Activated T-cell treated with anti-CD3 and anti-CD28 coated beads, Interleukin-2, amount 50 U/mL, for 24 hours (primary cell): ENCODE results near the gene TRAF7.
"Not testable (repeated sequence)": the region's sequence is repeated elsewhere in the genome, so short reads cannot be mapped to it uniquely, and the experiment has no call there.

Experiments used
- DNase-seq: peaks from one replicate; pipeline ENCODE4 v3.0.0-alpha.2; 2020
- H3K27ac Mint-ChIP-seq: 2 replicates; pipeline ENCODE4 v1.8.0; 2020; ENCODE audit warnings: mild to moderate bottlenecking, mixed read lengths
- H3K27me3 Mint-ChIP-seq: 2 replicates; pipeline ENCODE4 v1.8.0; 2020; ENCODE audit warnings: mixed read lengths
- H3K36me3 Mint-ChIP-seq: 2 replicates; pipeline ENCODE4 v1.8.0; 2020; ENCODE audit warnings: low read depth, mixed read lengths
- H3K4me1 Mint-ChIP-seq: 2 replicates; pipeline ENCODE4 v1.8.0; 2020; ENCODE audit warnings: low read depth, mixed read lengths
- H3K4me3 Mint-ChIP-seq: 2 replicates; pipeline ENCODE4 v1.8.0; 2020; ENCODE audit warnings: mild to moderate bottlenecking, moderate library complexity, mixed read lengths
- H3K9me3 Mint-ChIP-seq: 2 replicates; pipeline ENCODE4 v1.8.0; 2020; ENCODE audit warnings: mixed read lengths

TRAF7 gene

DNA sequence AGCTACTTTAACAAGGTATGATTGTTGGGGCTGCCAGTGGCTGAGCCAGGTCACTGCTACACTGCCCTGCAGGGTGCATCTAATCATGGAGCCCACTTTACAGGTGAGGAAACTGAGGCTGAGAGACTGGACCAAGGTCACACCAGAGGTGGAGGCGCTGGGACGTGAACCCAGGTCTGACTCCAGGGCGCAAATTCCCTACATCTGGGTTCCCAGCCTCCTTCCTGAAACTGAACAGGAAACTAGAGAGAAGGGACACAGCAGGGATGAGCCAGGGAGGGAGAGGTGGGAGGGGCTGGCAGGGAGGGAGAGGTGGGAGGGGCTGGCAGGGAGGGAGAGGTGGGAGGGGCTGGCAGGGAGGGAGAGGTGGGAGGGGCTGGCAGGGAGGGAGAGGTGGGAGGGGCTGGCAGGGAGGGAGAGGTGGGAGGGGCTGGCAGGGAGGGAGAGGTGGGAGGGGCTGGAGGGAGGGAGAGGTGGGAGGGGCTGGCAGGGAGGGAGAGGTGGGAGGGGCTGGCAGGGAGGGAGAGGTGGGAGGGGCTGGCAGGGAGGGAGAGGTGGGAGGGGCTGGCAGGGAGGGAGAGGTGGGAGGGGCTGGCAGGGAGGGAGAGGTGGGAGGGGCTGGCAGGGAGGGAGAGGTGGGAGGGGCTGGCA, 27.8 kb upstream of the TRAF7 start:
- H3K9me3 Mint-ChIP-seq, DNase-seq, H3K27me3 Mint-ChIP-seq, H3K4me3 Mint-ChIP-seq, H3K27ac Mint-ChIP-seq, H3K36me3 Mint-ChIP-seq: not testable (repeated sequence)
- H3K4me1 Mint-ChIP-seq = peaks cover 25% of the 10 kb centered on the region

DNA sequence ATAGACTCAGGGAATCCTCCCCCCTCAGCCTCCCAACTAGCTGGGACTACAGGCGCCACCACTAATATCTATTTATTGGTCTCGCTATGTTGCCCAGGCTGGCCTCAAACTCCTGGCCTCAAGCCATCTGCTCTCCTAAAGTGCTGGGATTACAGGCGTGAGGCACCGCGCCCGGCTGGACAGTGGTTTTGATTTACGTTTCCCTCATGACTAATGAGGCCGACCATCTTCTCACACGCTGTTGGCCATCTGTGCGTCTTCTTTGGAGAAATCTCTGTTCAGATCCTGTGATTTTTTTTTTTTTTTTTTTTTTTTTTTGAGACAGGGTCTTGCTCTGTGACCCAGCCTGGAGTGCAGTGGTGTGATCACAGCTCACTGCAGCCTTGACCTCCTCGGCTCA, 26.3 kb upstream of the TRAF7 start:
- not testable (repeated sequence) for H3K27ac Mint-ChIP-seq, H3K36me3 Mint-ChIP-seq, H3K27me3 Mint-ChIP-seq, H3K4me3 Mint-ChIP-seq, DNase-seq, H3K9me3 Mint-ChIP-seq
- peaks cover 25% of the 10 kb centered on the region for H3K4me1 Mint-ChIP-seq

DNA sequence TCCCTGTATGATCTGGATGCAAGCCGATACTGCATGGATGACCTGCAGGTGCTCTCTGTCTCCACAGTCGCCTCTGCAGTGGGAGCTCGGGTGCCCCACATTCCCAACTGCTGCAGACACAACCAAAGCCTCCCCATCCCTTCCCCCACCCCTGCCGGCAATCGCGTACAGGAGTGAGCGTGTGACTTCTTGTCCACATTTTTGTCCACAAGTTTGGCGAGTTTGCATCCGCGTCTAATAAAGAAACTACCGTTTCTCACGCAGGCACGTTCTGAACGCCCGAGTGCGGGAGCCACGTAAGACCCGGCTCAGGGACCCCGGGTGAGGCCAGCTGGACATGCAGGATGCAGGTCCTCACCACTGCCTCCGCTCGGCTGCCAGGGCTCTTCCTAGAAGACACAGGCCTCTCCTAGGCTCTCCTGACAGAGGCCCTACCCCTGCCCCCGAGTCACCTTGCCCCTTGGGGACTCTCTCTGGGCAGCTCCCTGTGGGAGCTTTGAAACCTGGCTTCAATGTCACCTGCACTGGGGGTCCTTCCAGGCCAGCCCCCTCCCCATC, 25.6 kb upstream of the TRAF7 start:
- not testable (repeated sequence) for DNase-seq, H3K27me3 Mint-ChIP-seq, H3K36me3 Mint-ChIP-seq, H3K4me3 Mint-ChIP-seq, H3K9me3 Mint-ChIP-seq
- Mint-ChIP-seq H3K27ac (peak overlapping the region; percentile 55), H3K4me1 (peaks cover 26% of the 10 kb centered on the region)

DNA sequence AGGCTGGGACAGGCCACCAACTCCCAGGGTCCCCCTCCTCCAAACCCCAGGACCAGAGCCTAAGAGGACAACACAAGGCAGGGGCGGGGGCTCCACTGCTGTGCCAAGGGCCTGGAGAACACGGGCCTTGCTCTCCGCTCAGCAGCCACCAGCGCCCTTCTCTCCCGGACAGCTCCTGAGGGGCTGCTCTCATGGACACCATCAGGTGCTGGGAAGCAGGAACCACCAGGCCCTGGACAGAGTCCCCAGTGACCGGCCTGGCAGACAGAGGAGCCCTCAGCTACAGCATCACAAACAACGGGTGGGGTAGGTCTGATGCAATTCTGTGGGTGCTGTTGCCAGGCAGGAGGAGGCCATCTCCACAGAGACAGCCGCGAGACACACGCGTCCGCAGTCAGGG, 21.8 kb upstream of the TRAF7 start:
- not testable (repeated sequence) for H3K9me3 Mint-ChIP-seq, H3K27me3 Mint-ChIP-seq, DNase-seq, H3K36me3 Mint-ChIP-seq, H3K4me3 Mint-ChIP-seq, H3K27ac Mint-ChIP-seq
- peaks cover 10% of the 10 kb centered on the region for H3K4me1 Mint-ChIP-seq

DNA sequence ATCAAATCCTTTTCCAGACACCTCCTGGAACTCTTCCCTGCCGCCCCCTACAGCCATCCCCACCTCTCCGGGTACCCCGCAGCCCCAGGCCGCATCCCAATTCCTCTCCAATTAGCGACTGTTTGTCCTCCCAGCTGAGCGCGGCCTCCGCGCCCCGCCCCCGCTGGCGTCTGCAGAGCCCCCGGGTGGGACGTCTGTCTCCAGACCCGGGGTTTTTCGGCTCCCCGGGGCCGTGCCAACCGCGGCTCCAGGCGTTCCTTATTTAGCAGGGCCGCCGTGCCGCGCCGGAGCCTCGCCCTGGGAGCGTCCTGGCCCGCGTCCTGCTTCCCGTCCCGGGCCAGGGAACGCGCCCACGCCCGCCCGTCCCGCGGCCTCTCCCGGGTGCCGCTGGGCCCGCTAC, 20.5 kb upstream of the TRAF7 start:
- H3K9me3 Mint-ChIP-seq, H3K27ac Mint-ChIP-seq, H3K36me3 Mint-ChIP-seq, H3K27me3 Mint-ChIP-seq: not testable (repeated sequence)
- H3K4me1 Mint-ChIP-seq = peaks cover 10% of the 10 kb centered on the region
- H3K4me3 Mint-ChIP-seq = peak overlapping the region; percentile 83
- DNase-seq = peak; percentile 54

DNA sequence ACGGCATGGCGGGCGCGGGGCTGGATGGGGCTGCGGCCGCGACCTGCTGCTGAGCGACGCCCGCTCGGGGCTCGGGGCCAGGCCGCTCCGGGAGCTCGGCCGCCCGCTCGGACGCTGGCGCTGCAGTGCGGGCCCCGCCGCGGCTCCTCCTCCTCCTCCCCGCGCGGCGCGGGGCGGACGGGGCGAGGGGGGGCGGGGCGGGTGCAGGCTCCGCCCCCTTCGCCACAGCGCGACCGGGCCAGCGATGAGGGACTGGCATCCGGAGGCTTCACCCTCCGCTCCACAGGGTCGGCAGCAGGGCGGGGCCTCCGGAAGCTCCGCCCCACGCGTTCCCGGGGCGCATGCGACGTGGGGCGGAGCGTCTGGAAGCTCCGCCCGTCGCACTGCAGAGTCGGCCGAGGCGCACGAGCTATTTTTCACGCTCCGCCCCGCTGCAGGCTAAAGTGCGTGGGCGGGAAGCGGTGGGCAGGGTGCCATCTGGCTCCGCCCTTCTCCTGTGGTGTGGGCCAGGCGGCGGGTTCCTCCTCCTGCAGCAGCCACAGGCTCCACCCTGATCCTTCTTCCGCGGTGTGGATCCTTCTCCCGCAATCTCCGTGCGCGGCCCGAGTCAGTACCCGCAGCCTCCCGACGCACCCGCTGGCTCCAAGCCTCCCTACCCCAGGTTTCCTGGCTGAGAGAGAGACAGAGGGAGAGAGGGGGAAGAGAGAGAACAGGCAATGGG, 19.7 kb upstream of the TRAF7 start, which contains the start of gene PKD1:
Gene PKD1 (minus strand): TSS at position 129 of the 721 bp plus-strand sequence. CDS start 209 bp downstream, outside the sequence.
- peak; percentile 99 for DNase-seq
- H3K27ac Mint-ChIP-seq = peak within 1 kb of the TSS; percentile 93
- not testable (repeated sequence) for H3K9me3 Mint-ChIP-seq, H3K36me3 Mint-ChIP-seq, H3K27me3 Mint-ChIP-seq
- H3K4me1 Mint-ChIP-seq = peaks cover 13% of the 10 kb centered on the region
- peak within 1 kb of the TSS; percentile 83 for H3K4me3 Mint-ChIP-seq

DNA sequence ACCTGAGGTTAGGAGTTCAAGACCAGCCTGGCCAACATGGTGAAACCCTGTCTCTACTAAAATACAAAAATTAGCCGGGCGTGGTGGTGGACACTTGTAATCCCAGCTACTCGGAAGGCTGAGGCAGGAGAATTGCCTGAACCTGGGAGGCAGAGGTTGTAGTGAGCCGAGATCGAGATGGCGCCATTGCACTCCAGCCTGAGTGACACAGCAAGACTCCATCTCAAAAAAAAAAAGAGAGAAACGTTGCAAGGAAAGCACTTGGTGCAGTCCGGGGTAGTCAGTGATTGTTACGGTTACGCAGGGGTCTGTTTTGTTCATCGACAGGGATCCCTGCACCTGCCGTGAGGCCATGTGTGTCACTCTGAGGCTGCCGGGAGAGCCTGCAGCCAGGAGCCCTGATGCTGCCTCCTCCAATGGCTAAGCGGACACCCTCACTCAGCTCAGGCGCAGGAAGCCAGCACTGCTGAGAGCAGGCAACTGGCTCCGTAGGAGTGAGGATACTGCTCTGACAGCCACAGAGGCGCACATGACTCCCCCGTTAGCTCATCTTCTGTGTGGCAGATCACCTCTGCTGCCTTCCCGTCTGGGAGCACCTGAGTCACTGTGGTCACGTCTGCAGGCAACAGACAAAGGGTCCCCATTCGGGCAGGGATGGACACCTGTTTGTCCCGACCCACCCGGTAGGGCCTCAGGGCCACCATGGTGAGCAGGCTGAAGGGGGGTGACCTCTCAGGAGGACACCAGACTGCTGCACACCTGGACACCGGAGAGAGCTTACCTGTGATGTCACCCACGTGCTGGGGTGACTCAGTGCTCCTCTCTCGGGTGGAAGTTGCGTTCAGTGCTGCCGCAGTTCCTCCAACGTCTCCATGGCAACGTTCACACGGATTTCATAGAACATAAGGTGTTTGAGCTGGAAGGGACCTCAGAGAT, 12.4 kb upstream of the TRAF7 start:
- no peaks in the 10 kb centered on the region for H3K36me3 Mint-ChIP-seq
- DNase-seq = no peak
- peaks cover 4% of the 10 kb centered on the region for H3K4me1 Mint-ChIP-seq
- no peak overlapping the region for H3K27ac Mint-ChIP-seq
- no peaks in the 10 kb centered on the region for H3K27me3 Mint-ChIP-seq
- H3K4me3 Mint-ChIP-seq = no peak overlapping the region
- no peaks in the 10 kb centered on the region for H3K9me3 Mint-ChIP-seq

DNA sequence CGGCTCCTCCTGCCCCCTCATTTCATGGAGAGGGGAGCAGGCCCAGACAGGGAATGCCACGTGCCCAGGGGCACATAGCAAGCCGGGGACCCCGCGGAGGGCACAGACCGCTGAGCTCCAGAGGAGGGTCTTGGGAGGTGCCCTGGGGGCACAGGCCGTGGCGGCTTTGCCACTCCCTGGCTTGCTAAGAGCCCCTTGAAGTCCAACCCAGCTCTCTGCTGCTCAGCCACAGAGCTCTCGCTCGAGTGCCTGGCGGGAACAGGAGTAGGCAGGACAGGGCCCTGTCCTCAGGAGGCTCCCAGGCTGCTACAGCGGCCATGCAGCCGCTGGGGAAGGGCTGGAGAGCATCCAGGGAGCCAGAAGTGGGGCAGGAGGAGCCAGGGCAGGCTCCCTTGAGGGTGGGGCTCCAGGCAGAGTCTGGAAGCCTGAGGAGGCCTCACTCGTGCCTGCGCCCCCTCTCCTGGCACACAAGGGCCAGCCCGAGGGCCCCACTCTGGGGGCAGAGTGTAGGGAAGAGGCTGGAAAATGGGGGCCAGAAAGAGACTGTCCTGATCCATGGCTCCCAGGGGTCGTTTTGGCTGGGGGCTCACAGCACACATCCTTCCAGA, 11.6 kb upstream of the TRAF7 start:
- Mint-ChIP-seq H3K36me3 (no peaks in the 10 kb centered on the region), H3K4me1 (peaks cover 4% of the 10 kb centered on the region), H3K27me3 (no peaks in the 10 kb centered on the region), H3K4me3 (no peak overlapping the region), H3K27ac (no peak overlapping the region), H3K9me3 (no peaks in the 10 kb centered on the region)
- DNase-seq = no peak

DNA sequence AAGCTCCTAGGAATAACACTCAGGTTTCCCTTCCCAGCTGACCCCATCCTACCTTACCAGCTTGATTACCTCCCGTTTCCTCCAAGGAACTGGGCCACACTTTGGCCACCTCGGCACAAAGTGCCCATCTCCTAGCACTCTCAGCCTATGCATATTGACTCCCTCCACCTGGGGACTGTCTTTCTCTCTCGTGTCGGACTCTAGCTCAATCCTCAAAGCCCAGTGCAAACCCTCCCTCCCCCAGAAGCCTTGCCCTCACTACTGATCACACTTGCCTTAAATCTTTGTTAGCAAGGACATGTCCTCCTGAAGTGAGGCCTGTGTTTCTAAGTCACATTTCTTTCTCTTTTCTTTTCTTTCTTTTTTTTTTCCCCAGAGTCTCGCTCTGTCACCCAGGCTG, 9.7 kb upstream of the TRAF7 start:
- H3K9me3 Mint-ChIP-seq = no peaks in the 10 kb centered on the region
- H3K27ac Mint-ChIP-seq = no peak overlapping the region
- no peak overlapping the region for H3K4me3 Mint-ChIP-seq
- H3K4me1 Mint-ChIP-seq = peaks cover 11% of the 10 kb centered on the region
- H3K27me3 Mint-ChIP-seq = no peaks in the 10 kb centered on the region
- no peak for DNase-seq
- H3K36me3 Mint-ChIP-seq = no peaks in the 10 kb centered on the region

DNA sequence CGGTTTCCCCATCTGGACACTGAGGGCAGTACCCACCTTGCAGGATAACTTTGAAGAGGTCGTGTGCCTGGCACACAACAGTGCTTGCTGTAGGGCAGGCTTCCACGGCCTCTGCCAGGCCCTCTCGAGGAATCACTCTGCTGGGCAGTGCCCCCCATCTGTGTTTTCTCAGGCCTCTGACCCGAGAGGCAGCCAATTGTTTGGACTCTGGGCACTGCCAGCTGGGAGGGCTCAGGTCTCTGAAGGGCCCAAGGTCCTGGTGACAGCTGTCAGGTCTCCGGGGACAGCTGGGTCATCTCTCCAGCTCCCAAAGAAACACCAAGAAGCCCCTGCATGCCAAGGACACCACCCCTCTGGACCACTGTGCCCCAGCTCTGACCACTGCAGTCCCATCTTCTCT, 8.2 kb upstream of the TRAF7 start:
- Mint-ChIP-seq H3K36me3 (peaks cover 15% of the 10 kb centered on the region), H3K27me3 (no peaks in the 10 kb centered on the region), H3K9me3 (no peaks in the 10 kb centered on the region), H3K4me3 (no peak overlapping the region), H3K27ac (peak overlapping the region; percentile 20), H3K4me1 (peaks cover 23% of the 10 kb centered on the region)
- DNase-seq = no peak

DNA sequence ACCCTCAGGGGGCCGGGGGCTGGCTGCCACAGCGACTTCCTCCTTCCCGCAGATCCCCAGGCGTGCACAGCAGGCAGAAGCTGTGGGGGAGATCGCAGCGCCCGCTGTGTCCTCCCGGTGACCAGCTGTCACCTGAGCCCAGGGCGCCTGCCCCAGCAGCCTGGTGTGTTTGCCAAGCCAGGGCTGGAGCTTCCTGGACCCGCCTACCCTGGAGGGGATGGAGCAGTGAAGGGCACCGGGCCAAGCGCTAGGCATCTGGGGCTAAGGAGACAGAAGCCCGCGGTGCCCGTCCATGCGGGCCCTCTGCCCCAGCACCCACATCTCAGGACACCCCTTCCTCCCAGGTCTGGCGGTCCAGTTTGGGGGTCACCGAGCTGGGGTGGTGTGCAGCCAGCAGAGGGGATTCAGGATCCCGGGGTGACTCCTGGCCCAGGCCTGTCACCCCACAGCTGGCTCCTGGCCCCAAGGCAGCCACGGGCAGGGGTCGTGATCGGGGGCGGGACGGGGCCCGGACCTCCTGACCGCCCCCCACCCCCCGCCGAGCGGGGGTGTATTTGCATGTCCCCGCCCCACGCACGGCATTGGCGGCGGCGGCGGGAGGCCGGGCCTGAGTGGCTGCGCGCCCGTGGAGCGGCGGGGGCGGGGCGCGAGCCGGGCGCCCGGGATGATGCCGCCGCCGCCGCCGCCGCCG, 7.5 kb upstream of the TRAF7 start, which contains the start of gene RAB26:
Gene RAB26 (plus strand): TSS at position 645 of the 691 bp plus-strand sequence. CDS start 159 bp downstream, outside the sequence.
- Mint-ChIP-seq H3K27me3 (no peaks in the 10 kb centered on the region), H3K4me1 (peaks cover 24% of the 10 kb centered on the region), H3K27ac (peak within 1 kb of the TSS; percentile 69), H3K4me3 (peak within 1 kb of the TSS; percentile 51), H3K9me3 (no peaks in the 10 kb centered on the region), H3K36me3 (peaks cover 22% of the 10 kb centered on the region)
- peak; percentile 73 for DNase-seq

DNA sequence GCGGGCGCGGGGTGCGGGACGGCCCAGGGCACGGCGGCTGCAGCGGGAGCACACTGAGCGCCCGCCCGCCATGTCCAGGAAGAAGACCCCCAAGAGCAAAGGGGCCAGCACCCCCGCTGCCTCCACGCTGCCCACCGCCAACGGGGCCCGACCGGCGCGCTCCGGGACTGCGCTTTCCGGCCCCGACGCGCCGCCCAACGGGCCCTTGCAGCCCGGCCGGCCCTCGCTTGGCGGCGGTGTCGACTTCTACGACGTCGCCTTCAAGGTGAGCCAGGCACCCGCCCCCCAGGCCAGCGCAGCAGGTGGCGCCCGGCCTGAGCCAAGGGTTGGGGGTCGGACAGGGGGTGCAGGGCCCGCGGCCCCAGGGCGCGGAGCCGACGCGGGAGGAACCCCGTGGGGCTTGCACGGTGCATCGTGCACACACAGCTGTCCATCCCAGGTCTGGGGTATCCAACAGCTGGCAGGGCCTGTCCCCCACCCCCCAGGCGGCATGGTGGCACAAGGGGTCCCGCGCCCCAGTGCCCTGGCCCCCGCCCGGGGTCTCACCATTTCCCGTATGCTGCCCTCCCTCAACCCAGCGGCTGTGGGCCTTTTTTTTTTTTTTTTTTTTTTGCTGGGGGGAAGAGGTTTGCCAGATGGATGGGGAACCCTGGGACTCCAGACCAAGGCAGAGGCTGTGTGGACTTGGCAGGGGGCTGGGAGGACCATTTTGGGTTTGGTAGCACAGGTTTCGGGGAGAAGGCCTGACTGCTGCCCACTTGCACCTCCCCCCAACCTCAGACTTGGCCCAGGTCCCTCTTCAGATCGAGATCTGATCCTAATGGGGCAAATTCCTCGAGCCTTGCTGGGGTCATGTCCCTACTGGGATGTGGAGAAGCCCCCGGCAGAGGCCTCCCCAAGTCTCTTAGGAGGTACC, 6.6 kb upstream of the TRAF7 start:
- peaks cover 24% of the 10 kb centered on the region for H3K4me1 Mint-ChIP-seq
- no peaks in the 10 kb centered on the region for H3K9me3 Mint-ChIP-seq
- H3K4me3 Mint-ChIP-seq = peak overlapping the region; percentile 51
- peak; percentile 69 for DNase-seq
- H3K27ac Mint-ChIP-seq = peak overlapping the region; percentile 69
- no peaks in the 10 kb centered on the region for H3K27me3 Mint-ChIP-seq
- peaks cover 31% of the 10 kb centered on the region for H3K36me3 Mint-ChIP-seq
